Measurements from ENCODE around the gene PKN2.
"Not testable (repeated sequence)": the region's sequence is repeated elsewhere in the genome, so short reads cannot be mapped to it uniquely, and the experiment has no call there.

The PKN2 gene

DNA sequence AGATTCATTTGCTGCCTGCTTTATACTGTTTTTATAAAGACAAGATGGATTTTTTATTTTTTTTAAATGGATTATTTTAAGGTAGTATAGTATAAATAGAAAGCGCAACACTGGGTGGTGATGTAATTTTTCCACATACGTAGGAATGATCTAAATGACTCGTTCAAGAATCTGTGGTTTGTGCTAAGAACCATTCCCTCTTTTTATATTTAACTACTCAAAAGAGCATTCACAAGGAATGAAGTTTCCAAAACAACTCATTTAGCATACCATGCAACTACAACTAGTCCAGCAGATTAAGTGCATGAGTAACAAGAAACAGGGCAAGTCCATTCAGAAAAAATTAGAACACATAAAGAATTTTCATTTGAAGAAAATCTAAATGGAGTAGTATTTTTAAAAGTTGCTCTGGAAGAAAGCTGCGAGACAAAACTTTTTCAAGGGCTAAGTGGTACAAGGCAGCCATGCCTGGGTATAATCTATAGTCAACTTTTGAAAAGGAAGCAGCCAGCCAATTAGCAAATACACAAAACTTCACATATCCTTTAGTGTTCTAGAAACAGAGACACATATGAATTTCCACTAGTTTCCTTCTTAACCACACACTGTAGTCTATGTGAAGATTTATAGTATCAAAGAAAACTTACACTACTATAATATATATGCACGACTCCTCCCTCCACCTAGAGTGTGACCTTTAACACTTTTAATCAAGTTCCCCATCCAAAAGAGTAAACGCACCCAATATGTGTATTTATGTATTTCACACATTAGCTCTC lies 183.9 kb downstream of the PKN2 start:
- DNase-seq (ENCODE audit: extremely low read depth, low read depth), result no peak
- TF ChIP-seq, protein P1, sequence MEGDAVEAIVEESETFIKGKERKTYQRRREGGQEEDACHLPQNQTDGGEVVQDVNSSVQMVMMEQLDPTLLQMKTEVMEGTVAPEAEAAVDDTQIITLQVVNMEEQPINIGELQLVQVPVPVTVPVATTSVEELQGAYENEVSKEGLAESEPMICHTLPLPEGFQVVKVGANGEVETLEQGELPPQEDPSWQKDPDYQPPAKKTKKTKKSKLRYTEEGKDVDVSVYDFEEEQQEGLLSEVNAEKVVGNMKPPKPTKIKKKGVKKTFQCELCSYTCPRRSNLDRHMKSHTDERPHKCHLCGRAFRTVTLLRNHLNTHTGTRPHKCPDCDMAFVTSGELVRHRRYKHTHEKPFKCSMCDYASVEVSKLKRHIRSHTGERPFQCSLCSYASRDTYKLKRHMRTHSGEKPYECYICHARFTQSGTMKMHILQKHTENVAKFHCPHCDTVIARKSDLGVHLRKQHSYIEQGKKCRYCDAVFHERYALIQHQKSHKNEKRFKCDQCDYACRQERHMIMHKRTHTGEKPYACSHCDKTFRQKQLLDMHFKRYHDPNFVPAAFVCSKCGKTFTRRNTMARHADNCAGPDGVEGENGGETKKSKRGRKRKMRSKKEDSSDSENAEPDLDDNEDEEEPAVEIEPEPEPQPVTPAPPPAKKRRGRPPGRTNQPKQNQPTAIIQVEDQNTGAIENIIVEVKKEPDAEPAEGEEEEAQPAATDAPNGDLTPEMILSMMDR (IDR thresholded peaks at IDR 0.05; ENCODE audit: low read depth, low read length, missing control alignments), result no peak

DNA sequence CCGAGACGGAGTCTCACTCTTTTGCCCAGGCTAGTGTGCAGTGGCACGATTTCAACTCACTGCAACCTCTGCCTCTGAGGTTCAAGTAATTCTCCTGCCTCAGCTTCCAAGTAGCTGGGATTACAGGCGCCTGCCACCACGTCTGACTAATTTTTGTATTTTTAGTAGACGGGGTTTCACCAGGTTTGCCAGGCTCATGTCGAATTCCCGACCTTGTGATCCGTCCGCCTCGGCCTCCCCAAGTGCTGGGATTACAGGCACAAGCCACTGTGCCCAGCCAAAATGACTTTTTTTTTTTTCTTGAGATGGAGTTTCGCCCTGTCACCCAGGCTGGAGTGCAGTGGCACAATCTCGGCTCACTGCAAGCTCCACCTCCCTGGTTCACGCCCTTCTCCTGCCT lies 185.6 kb downstream of the PKN2 start:
- H3K4me3 ChIP-seq (replicated peaks; ENCODE audit: low read depth, low read length); DNase-seq (ENCODE audit: extremely low read depth, low read depth): not testable (repeated sequence)

More for the DNA sequence above, 183.9 kb downstream of the PKN2 start:
- H3K4me3 ChIP-seq (replicated peaks; ENCODE audit: low read depth, low read length), result no peak overlapping the region

DNA sequence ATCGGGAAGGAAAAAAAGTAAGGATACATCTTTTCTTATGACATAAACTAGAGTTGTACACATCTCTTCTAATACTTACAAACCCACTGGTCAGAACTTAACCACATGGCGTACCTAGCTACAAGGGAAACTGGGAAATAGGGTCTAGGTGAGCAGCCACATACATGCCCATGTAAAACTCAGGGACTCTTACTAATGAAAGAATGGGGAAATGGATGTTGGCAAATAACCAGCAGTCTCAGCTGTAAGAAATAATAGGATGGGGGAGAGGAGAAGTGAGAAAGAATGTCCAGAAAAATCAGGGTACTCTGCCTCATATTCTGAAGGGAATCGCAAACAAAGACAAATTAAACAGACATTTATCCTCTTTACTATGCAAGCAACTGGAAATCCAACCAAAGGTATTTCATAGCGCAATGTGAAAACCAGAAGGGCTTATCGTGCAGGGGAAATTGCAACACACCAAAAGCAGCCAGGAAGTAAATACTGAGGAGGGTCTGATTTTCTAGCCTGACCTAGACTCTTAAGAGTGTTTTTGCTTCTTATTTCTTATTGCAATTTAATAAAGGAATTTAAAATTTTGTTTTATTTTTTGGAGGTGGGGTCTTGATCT lies 189.8 kb downstream of the PKN2 start:
- DNase-seq (ENCODE audit: extremely low read depth, low read depth), result no peak
- TF ChIP-seq, protein P1 (IDR thresholded peaks at IDR 0.05; ENCODE audit: low read depth, low read length, missing control alignments), result no peak
- no peak overlapping the region for H3K4me3 ChIP-seq (replicated peaks; ENCODE audit: low read depth, low read length)

DNA sequence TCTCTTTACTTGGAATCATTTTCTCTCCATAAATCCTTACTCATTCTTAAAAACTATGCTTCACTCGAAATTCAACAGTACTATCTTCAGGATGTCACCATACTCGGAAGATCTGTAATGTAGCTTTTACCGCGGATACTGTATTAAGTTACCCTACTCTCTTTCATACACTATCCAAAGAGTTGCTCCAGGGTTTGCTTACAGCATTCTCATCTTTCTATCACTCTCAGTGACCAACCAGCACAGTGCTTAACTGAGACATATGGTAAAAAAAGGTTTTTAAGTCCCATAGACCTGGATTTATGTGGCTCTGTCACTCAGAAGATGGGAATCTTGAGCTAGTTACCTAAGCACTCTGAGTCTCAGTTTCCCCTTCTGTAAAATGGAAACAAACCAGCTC lies 191.5 kb downstream of the PKN2 start:
- DNase-seq (ENCODE audit: extremely low read depth, low read depth), result no peak
- no peak overlapping the region for H3K4me3 ChIP-seq (replicated peaks; ENCODE audit: low read depth, low read length)
- TF ChIP-seq, protein P1 (IDR thresholded peaks at IDR 0.05; ENCODE audit: low read depth, low read length, missing control alignments), result no peak

DNA sequence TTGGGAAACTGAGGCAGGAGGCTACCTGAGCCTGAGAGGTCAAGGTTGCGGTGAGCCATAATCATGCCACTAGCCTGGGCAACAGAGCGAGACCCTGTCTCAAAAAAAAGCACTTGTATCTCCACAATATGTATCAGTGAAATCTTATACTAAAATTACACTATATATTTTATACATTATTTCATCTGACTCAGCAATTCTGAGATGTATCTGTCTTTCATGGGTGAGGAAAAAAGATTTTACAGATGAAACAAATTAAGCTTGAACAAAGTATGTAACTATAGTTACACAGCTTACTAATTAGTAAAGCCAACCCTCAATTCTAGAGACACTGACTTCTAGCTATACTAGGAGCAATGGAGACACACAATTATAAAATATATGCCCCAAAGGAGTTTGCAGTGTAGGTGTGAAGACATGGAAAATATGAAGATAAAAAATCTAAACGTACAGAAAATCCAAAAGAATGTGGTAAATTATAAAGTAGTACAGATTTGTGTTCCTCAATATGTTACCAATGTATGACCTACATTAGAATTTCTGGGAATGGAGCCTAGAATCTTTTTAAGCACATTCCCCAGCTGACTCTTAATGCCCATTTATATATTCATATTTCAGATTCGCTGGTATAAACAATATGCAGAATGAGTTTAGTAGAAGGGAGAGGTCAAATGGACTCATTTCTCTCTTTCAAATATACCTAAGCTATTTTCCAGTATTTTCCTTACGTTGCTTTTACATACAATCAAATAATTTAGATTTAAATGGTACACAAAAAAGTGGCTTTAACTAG lies 192.7 kb downstream of the PKN2 start:
- TF ChIP-seq, protein P1 (IDR thresholded peaks at IDR 0.05; ENCODE audit: low read depth, low read length, missing control alignments), result no peak
- no peak overlapping the region for H3K4me3 ChIP-seq (replicated peaks; ENCODE audit: low read depth, low read length)
- DNase-seq (ENCODE audit: extremely low read depth, low read depth), result no peak

DNA sequence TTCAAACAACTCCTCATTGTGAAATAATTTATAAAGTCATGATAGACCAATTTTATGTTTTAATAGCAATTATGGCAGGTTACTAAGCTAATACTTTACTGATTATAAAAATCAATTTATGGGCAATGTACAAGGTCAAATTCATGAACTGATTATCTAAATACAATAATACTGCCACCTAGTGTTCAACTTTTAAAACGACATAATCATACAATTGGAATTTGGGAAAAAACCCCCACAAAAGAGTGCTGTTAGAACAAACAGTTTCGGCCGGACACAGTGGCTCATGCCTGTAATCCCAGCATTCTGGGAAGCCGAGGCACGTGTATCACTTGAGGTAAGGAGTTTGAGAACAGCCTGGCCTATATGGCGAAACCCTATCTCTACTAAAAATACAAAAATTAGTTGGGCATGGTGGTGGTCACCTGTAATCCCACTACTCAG lies 193.3 kb downstream of the PKN2 start:
- TF ChIP-seq, protein P1 (IDR thresholded peaks at IDR 0.05; ENCODE audit: low read depth, low read length, missing control alignments), result peak; percentile 2
- H3K4me3 ChIP-seq (replicated peaks; ENCODE audit: low read depth, low read length), result no peak overlapping the region
- no peak for DNase-seq (ENCODE audit: extremely low read depth, low read depth)

DNA sequence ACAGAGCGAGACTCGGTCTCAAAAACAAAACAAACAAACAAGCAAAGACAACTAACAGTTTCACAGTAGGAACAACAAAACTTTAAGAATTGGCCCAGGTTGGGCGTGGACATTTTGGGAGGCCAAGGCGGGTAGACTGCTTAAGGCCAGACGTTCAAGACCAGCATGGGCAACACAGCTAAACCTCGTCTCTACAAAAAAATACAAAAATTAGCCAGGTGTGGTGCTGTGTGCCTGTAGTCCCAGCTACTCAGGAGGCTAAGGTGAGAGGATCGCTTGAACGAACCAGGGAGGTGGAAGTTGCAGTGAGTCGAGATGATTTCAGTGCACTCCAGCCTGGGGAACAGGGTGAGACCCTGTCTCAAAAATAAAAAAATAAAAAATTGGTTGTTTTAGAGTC lies 193.8 kb downstream of the PKN2 start:
- H3K4me3 ChIP-seq (replicated peaks; ENCODE audit: low read depth, low read length), result no peak overlapping the region
- TF ChIP-seq, protein P1 (IDR thresholded peaks at IDR 0.05; ENCODE audit: low read depth, low read length, missing control alignments), result no peak
- no peak for DNase-seq (ENCODE audit: extremely low read depth, low read depth)
